ENCODE measurements around the gene SDF2. TPM values are rescaled to one million over a fixed set of nuclear protein-coding genes. Genes with fewer than 3 reads are reported as not detected.

Gene SDF2
- total RNA-seq, 1 donor from 2014 or later, result 73.0 TPM

DNA sequence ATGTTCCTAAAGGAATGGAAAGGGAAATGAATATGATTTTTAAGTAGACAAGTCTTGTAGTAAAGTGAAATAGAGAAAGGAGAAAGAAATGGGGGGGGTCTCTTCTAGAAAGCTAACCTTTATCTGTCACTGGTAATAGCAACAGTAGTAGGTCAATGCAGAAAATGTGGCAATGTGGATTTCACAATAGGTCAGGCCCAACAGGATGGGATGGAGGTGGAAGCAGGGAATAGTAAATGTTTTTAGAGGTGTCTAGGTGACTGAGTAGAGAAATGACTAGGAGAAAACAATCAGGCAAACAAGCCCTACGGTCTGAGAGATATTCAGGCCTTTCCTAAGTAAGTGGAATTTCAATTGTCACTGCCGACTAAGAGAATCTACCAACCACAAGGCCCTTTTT lies 41.7 kb downstream of the SDF2 start:
- no peak overlapping the region for H3K4me3 Mint-ChIP-seq (ENCODE audit: unreplicated experiment)
- H3K4me1 Mint-ChIP-seq (ENCODE audit: unreplicated experiment), result no peaks in the 10 kb centered on the region
- H3K27ac Mint-ChIP-seq (ENCODE audit: unreplicated experiment), result no peak overlapping the region
- H3K36me3 Mint-ChIP-seq (ENCODE audit: unreplicated experiment), result peaks cover 56% of the 10 kb centered on the region
- no peaks in the 10 kb centered on the region for H3K9me3 Mint-ChIP-seq (ENCODE audit: unreplicated experiment)
- no peak for DNase-seq (ENCODE audit: extremely low spot score, unreplicated experiment)
- TF ChIP-seq, protein P1, sequence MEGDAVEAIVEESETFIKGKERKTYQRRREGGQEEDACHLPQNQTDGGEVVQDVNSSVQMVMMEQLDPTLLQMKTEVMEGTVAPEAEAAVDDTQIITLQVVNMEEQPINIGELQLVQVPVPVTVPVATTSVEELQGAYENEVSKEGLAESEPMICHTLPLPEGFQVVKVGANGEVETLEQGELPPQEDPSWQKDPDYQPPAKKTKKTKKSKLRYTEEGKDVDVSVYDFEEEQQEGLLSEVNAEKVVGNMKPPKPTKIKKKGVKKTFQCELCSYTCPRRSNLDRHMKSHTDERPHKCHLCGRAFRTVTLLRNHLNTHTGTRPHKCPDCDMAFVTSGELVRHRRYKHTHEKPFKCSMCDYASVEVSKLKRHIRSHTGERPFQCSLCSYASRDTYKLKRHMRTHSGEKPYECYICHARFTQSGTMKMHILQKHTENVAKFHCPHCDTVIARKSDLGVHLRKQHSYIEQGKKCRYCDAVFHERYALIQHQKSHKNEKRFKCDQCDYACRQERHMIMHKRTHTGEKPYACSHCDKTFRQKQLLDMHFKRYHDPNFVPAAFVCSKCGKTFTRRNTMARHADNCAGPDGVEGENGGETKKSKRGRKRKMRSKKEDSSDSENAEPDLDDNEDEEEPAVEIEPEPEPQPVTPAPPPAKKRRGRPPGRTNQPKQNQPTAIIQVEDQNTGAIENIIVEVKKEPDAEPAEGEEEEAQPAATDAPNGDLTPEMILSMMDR (IDR thresholded peaks at IDR 0.05), result no peak
- no peaks in the 10 kb centered on the region for H3K27me3 Mint-ChIP-seq (ENCODE audit: unreplicated experiment)

GRCh38 chr17:28618464-28618863 lies 43.2 kb downstream of the SDF2 start:
- DNase-seq (ENCODE audit: extremely low spot score, unreplicated experiment), result no peak
- TF ChIP-seq, protein P1 (IDR thresholded peaks at IDR 0.05), result no peak
- Mint-ChIP-seq H3K9me3 (ENCODE audit: unreplicated experiment) (no peaks in the 10 kb centered on the region), H3K27ac (ENCODE audit: unreplicated experiment) (no peak overlapping the region), H3K36me3 (ENCODE audit: unreplicated experiment) (peaks cover 59% of the 10 kb centered on the region), H3K4me1 (ENCODE audit: unreplicated experiment) (no peaks in the 10 kb centered on the region), H3K4me3 (ENCODE audit: unreplicated experiment) (no peak overlapping the region), H3K27me3 (ENCODE audit: unreplicated experiment) (no peaks in the 10 kb centered on the region)

- no peak overlapping the region for H3K27ac Mint-ChIP-seq (ENCODE audit: unreplicated experiment)
- no peaks in the 10 kb centered on the region for H3K9me3 Mint-ChIP-seq (ENCODE audit: unreplicated experiment)
- peaks cover 45% of the 10 kb centered on the region for H3K36me3 Mint-ChIP-seq (ENCODE audit: unreplicated experiment)
- no peaks in the 10 kb centered on the region for H3K4me1 Mint-ChIP-seq (ENCODE audit: unreplicated experiment)
- TF ChIP-seq, protein P1 (IDR thresholded peaks at IDR 0.05), result no peak
- DNase-seq (ENCODE audit: extremely low spot score, unreplicated experiment), result no peak
- H3K27me3 Mint-ChIP-seq (ENCODE audit: unreplicated experiment), result no peaks in the 10 kb centered on the region
- no peak overlapping the region for H3K4me3 Mint-ChIP-seq (ENCODE audit: unreplicated experiment)
These were observed 45.4 kb downstream of the SDF2 start for GRCh38 chr17:28616281-28616680.

DNA sequence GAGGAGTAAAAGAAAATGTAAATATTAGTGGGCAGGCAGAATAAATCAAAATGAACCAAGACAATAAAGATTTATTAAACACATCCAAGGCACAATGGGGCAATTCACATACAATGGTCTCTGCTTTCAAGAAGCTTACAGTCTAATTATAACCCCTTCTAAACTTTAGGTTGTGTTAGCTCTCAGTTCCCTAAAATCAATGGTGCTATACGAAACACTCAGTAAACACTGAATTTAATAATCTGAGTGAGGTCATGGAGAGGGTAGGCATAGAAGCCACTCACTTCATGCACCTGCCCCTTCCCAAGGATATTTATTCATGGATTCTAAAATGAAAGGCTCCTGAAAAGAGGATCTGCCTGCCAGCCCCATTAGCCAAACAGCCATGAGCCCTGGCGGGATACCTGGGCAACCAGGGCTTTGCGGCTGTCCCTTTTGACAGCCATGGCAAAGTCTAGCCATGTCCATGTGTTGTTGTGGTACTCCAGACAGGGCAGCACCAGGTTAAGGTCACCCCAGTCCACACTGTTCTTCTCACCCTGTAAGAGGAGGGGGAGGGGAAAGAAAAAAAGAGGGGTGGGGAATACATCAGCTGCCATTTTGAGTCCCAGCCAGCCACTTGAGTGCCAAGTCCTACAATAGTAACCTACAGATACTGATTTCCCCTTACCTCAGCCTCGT lies 46.3 kb downstream of the SDF2 start:
- Mint-ChIP-seq H3K36me3 (ENCODE audit: unreplicated experiment) (peaks cover 43% of the 10 kb centered on the region), H3K9me3 (ENCODE audit: unreplicated experiment) (no peaks in the 10 kb centered on the region), H3K27ac (ENCODE audit: unreplicated experiment) (no peak overlapping the region), H3K4me1 (ENCODE audit: unreplicated experiment) (no peaks in the 10 kb centered on the region), H3K27me3 (ENCODE audit: unreplicated experiment) (no peaks in the 10 kb centered on the region), H3K4me3 (ENCODE audit: unreplicated experiment) (no peak overlapping the region)
- DNase-seq (ENCODE audit: extremely low spot score, unreplicated experiment), result no peak
- TF ChIP-seq, protein P1 (IDR thresholded peaks at IDR 0.05), result no peak

DNA sequence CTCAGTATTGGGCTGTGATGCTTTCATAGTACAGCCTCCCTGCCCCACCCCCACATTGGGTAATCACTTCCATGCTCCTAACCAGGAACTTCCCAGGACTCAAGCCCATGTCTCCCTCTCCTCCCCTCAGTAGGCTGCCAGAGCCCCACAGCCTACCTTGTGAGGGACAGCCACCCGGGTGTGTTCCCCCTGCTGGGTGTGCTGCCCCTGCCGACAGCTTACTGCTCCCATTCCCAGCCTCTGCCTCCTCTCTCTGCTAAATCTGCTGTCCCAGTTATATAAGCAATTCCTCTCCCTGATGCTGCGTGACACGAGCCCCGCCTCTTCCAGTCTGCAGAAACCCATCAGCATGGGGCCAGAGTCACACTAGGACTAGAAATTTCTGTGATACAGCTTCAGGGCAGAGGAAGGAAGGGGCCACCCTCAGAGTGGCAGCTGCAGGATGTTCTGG lies 47.8 kb downstream of the SDF2 start, which contains the start of gene RSKR:
RSKR (minus strand) TSS at position 255 of the 451 bp plus-strand sequence; CDS start at position 231, 24 bp downstream.
- H3K4me1 Mint-ChIP-seq (ENCODE audit: unreplicated experiment), result no peaks in the 10 kb centered on the region
- no peak for DNase-seq (ENCODE audit: extremely low spot score, unreplicated experiment)
- H3K4me3 Mint-ChIP-seq (ENCODE audit: unreplicated experiment), result no peak within 1 kb of the TSS
- no peak within 1 kb of the TSS for H3K27ac Mint-ChIP-seq (ENCODE audit: unreplicated experiment)
- H3K27me3 Mint-ChIP-seq (ENCODE audit: unreplicated experiment), result no peaks in the 10 kb centered on the region
- H3K36me3 Mint-ChIP-seq (ENCODE audit: unreplicated experiment), result peaks cover 37% of the 10 kb centered on the region
- H3K9me3 Mint-ChIP-seq (ENCODE audit: unreplicated experiment), result no peaks in the 10 kb centered on the region
- TF ChIP-seq, protein P1 (IDR thresholded peaks at IDR 0.05), result no peak
